IPS-NIHi11 (cell line): ENCODE data around the gene FIGN.
A peak's percentile ranks its signal among the peaks of the same experiment; 100 is the strongest.

Source experiments
- DNase-seq: peaks from one replicate; pipeline ENCODE4 v3.0.0; 2012; ENCODE audit warnings: mixed read lengths, low spot score

Gene FIGN

DNA sequence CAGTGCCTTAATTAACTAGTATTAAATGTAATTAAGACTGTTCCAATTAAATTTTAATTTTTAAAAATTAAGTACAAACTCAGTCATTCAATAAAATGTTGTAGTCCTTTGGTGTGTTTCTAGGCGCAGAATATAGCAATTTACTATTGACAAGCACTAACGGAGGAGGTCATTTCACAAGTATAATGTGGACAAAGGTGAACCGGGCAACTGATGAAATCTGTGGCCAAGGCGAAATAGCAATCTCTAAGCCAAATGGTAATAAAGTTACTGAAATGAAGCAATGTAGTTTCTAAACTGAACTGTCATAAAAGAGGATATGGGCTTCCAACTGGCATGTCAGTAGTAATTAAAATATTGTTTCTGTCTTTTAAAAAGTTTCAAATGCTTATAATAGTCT lies 27.5 kb downstream of the FIGN start:
- no peak for DNase-seq

DNA sequence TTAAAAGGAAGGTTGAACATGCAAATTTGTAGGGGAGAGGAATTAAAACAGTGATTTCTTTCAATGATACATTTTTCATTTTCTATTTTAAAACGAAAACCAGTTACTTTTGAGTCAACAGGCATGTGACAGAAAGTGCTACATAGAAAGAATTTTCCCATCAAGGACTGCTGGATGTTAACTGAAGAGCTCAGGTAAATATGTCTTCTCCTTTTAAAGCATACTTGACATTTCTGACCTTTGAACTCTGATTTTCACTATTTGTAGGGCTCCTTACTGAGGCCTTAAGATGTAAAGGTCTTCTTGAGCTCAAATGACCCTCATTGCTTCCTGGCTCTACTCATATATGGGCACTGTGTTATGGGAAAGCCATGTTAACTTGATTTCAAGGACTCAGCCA lies 32.4 kb downstream of the FIGN start:
- no peak for DNase-seq

GRCh38 chr2:163701399-163702195 lies 34.2 kb downstream of the FIGN start:
- no peak for DNase-seq

- peak; percentile 61 for DNase-seq
Observed at GRCh38 chr2:163698857-163699256, 37.0 kb downstream of the FIGN start.

DNA sequence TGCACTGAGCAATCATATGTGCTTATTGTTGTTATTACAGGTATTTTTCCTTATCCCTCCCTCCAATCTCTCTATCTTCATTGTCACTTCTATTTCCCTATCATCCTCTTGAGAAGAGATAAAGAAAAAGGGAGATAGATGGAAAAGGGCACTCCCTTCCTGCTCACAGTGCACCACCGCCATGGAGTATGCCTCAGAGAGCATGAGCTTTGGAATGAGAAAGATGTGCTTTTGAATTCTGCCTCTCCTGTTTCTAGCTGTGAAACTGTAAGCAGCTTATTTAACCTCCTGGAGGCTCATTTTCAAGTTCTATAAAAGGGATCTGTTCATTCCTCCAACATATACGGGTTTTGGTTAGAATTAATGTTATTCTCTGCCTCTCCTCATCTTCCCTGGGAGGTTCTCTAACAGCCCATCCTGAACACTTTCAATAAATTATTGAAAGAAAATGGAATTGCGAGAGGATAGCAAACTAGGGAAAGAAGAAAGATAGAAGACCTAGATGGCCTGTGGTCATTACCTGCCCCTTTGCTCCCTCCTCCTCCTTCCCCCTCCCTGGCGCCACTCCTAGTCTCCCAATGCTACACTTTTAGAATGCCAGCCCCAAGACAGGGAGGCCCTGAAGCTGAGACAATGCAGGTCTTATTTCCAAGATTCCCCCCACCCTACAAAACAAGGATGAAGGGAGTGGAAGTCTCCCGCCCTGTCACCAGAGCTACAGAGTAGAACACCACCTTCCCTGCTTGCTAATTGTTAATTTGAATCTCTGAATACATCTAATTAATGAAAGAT lies 37.8 kb downstream of the FIGN start:
- DNase-seq, result peak; percentile 18

GRCh38 chr2:163697429-163697828 lies 38.4 kb downstream of the FIGN start:
- no peak for DNase-seq

- no peak for DNase-seq
Observed at GRCh38 chr2:163693484-163693883, 42.3 kb downstream of the FIGN start.

- no peak for DNase-seq
Observed at GRCh38 chr2:163692611-163693482, 43.0 kb downstream of the FIGN start.

DNA sequence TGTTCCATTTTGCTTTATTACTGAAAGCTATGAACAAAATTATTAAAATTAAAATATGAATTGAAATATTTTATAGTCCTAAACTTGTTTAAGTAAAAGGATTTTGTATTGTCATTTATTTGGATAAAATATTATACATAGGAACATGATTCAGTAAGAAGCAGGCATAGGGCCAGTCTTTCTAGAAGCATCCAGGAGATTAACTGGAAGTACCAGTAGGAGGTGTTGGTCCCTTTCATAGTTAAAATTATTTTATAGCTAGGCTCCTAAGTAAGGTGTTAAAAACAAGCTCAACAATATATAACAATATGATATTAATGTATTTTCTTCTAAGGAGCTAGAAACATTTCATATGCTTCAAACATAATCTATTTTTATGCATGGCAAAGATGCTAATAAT lies 43.7 kb downstream of the FIGN start:
- no peak for DNase-seq

DNA sequence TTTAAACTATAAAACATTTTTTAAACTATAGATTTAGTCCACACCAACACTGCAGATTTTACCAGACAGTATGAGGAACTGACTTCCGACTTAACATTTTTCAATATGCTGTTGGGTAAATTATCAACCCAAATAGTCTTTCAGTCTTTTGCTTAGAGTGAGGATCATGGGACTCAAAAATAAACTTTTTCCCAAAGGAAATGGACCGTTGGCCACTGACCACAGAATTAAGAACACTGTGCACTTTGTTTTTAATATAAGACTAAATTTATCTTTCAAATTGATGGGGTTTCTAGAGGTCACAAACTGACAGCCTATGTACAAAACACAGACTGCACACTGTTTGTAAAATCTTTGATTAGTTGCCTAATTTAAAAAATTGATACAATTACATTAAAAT lies 44.9 kb downstream of the FIGN start:
- DNase-seq, result no peak

DNA sequence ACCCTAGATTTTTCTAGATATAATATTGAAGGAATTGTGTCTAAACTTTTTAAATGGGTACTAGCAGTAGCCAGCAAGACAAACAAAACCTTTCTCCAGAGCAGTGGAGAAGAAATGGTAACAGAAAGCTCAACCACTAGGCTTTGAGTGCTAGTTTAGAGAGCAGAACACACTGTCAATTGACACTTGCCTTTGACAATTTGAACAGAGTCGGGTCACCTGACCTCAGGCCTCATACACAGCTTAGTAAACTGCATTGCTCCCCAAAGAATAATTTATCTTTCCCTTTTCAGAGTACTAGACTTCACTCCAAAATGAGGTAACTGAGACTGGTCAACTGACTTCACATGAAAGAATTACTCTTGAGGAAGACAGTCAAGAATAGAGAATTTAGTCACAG lies 48.6 kb downstream of the FIGN start:
- no peak for DNase-seq

DNA sequence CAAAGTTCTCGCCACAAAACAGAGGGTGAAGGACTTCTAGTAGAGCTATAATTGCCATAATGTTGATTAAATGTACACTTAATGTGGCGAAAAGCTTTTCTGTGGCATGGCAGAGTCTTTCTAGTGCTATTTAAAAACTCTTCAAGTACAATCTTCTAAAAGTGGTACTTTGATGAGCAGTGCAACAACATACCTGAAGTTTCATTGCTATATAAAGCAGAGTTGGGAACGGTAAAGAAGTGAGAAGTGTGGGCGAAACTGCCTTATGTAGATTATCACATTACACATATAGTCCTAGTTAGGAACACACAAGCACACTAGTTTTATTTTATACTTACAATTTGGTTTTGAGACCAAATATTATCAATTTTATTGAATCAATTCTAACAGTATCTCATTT lies 49.5 kb downstream of the FIGN start:
- no peak for DNase-seq

DNA sequence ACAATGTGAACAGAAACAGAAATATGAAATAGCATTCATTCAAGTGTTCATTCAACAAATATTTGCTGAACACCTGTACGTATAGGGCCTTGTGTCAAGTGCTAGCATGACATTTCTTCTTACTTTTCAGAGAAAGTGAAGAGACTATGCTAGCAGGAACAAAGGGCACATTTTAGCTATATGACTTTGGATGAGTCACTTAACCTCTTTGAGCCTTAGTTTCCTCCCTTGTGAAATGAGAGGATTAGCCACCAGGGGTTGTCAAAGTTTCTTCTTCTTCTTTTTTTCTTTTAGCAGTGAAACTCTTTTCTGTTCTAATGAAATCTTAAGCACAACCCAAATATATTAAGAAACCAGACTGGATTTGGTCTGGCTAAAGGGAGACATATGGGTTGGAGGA lies 53.1 kb downstream of the FIGN start:
- DNase-seq, result no peak

GRCh38 chr2:163681745-163682144 lies 54.1 kb downstream of the FIGN start:
- no peak for DNase-seq

DNA sequence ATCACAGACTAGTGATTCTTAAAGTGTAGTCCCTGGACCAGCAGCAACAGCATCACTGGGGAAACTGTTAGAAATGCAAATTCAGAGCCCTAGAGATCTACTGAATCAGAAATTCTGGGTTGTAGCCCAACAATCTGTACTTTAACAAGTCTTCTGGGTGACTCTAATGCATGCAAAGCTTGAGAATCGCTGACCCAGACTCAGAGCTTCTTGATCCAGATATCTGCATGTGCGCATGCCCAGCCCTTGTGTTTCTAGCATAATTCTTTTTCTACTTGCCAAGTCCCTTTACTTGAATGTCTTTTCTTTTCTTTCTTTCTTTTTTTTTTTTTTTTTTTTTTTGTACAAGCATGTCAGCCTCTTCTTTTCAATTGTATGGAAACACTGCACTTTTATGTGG lies 60.4 kb downstream of the FIGN start:
- no peak for DNase-seq

DNA sequence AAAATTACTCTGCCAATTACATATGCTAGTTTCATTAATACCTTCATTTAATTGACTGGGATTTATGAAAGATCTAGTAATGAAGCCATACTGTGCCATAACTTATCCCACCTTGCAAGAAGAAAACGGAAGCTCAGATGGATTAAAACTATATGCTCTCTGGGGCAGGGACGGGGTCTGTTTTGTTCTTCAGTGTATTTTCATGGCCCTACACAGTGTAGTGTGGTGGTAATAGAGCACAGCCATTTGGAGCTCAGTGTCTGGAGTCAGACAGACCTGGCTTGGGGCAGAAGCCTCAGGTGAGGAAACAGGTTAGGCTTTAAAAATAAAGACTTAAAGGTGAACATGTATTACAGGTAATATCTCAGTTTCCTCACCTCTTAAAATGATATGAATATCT lies 62.3 kb downstream of the FIGN start:
- DNase-seq, result no peak

- DNase-seq, result no peak
Observed at GRCh38 chr2:163670929-163671328, 64.9 kb downstream of the FIGN start.

GRCh38 chr2:163669506-163669905 lies 66.3 kb downstream of the FIGN start:
- DNase-seq, result no peak

GRCh38 chr2:163667064-163667887 lies 68.5 kb downstream of the FIGN start:
- DNase-seq, result no peak

GRCh38 chr2:163665817-163666216 lies 70.0 kb downstream of the FIGN start:
- DNase-seq, result no peak

- no peak for DNase-seq
Observed at GRCh38 chr2:163665051-163665450, 70.8 kb downstream of the FIGN start.

- no peak for DNase-seq
Observed at GRCh38 chr2:163664610-163665009, 71.2 kb downstream of the FIGN start.
